ENCODE data around the gene PDE4D.

PDE4D gene

GRCh38 chr5:59126016-59126707 is 767.4 kb downstream of the PDE4D start:
- no peak for DNase-seq

- no peak for DNase-seq
Measured at GRCh38 chr5:59125011-59125961, 768.2 kb downstream of the PDE4D start.

DNA sequence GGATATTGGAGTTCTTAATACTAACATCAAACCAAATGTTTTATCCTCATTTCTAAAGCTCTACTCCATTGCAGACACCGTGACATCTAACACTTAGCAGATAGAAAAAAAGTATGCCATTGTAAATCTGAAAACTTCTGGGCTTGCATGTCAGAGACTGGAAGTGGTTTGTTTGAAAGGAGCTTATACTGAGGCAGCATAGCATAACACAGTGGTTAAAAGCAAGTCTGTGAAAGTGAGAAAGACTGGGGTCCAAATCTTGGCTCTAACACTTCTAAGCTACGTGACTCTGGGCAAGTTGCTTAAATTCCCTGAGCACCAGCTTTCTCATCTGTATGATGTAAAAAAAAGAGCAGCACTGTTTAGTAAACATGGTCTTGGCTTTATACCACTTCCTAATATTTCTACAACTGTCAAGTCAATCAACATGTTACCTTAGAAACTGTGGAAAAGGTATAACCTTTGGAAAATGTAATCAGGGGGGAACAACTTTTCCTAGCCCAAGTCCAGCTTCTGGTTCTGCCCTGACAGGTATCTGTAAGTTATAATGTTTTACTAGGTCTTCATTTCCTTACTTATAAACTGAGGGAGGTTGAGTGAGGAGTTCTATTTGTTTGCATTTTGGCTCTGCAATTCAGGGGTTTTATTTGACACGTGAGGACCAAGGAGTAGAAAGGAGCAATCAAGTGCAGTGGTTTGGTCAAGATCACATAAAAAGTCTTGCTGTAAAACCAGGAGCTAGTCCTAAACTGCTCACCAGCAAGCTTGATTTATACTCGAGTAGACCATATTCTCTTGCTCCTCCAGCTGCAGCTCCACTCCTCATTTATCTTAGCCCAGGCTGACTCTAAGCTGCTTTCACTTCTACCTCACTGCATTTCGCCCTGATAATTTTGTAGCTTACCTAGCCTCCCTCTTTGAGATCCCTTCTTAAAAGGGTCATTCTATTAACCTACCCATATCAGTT is 769.6 kb downstream of the PDE4D start:
- DNase-seq, result no peak

- no peak for DNase-seq
Measured at GRCh38 chr5:59119480-59119879, 774.0 kb downstream of the PDE4D start.

- no peak for DNase-seq
Measured at GRCh38 chr5:59117320-59117719, 776.2 kb downstream of the PDE4D start.

DNA sequence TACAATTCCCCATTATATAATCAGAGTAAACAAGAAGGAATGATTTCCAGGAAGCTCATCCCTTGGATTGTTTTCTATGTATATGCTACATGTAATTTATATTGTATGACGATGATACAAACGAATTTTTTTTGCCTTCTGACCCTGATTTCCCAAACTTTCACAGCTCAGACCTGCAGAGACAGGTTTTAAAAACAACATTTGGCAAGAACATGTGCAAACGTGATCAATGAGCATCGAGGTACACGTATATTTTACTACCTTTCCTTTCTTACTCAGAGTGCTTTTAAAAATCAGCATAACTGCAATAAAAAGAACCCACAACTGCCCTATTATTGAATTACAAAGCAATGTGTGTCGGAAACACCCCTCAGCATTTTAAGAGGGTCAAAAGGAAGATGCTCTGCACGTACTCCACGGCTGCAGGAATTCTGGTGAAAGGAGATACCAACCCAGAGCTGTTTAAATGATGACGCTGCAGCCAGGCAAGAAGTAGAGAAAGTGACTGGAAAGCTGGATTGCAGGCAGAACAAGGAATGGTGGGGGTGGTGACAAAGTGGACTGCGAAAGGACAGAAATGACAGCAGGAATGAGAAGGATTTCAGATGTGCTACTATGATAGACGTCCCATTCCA is 777.2 kb downstream of the PDE4D start:
- no peak for DNase-seq

- DNase-seq, result no peak
Measured at GRCh38 chr5:59115345-59115744, 778.2 kb downstream of the PDE4D start.

- DNase-seq, result no peak
Measured at GRCh38 chr5:59109383-59109782, 784.1 kb downstream of the PDE4D start.

DNA sequence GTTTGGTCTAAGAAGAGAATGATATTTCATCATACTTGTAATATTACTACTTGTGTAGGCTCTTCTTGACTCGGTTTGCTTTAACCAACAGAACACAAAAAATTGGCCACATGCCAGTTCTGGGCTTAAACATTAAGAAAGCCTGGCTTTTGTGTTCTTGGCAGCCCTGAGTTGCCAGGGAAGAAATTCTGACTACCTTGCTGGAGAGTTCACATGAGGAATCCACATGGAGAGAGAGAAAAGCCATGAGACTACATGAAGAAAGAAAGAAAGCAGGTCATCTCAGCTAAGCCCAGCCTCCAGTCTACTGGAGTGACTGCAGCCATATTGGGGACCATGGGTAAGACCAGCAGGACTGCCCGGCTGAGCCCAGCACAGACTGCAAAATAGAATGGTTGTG is 785.8 kb downstream of the PDE4D start:
- no peak for DNase-seq

DNA sequence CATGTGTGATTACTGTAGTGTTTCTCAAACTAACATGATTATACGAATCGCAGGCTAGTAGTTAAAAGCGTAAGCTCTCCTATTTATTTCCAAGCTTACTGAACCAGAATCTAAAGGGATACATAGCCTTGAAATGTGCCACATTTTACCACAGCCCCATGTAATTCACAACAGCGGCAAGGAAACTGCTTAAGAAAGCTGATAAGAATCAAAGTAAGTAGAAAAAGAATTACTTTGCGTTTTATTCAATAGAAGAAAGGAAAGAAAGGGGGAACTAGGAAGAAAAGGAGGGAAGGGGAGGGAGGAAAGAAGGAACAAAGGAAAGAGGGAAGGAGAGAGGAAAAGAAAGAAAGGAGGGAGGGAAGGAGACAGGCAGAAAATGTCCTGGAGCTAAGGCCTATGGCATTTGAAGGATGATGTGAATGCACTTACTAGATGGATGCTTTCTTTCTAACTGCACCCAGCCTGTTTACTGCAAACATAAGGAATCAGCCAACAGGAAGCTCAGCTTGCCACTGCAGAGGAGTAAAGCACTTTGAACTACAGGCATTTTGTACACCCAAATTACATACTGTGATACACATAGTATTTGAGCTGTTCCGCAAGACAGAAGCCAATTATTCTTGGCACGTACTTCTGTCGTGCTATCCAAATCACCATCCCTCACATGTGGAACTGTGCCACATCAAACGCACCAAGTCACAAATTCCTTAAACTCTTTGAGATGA is 789.0 kb downstream of the PDE4D start:
- DNase-seq, result no peak

DNA sequence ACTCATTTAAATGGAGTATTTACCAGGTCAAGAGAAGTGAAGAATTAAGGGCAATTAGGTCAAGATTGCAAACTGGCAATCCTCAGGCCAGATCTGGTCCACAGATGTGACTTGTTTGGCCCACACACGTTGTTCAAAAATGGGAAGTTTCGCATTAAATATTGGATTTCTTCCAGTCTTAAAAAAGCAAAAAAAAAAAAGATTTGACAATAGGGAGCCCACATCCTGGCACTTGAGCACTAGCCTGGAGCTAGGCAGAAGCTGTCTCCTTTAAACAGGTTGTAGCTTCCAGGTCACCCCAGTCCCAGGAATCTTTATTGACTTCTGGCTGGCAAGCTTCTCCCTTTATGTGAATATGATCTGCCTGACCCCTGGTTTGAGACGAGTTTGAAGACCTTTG is 790.2 kb downstream of the PDE4D start:
- DNase-seq, result no peak

- DNase-seq, result no peak
Measured at GRCh38 chr5:59102437-59102836, 791.1 kb downstream of the PDE4D start.

GRCh38 chr5:59100875-59101274 is 792.7 kb downstream of the PDE4D start:
- DNase-seq, result no peak

DNA sequence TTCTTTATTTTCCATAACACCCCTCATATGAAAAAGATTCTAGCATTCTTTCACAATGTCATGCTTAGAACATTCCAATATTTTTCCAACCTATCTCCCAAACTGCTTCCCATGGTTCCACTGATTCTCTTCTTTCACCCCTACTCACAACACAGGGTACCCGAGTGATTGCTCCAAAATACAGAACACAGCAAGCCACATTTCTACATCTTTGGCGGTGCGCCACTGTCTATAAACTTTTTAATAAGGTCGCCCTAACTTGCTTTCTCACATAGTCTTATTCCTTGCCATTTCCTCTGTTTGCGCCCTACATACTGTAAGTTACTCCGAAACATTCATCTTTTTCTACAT is 793.6 kb downstream of the PDE4D start:
- DNase-seq, result no peak

- no peak for DNase-seq
Measured at GRCh38 chr5:59099270-59099994, 794.1 kb downstream of the PDE4D start.

- no peak for DNase-seq
Measured at GRCh38 chr5:59098743-59099142, 794.8 kb downstream of the PDE4D start.

GRCh38 chr5:59097712-59098111 is 795.8 kb downstream of the PDE4D start:
- DNase-seq, result no peak

- no peak for DNase-seq
Measured at GRCh38 chr5:59097116-59097515, 796.4 kb downstream of the PDE4D start.

GRCh38 chr5:59095480-59095879 is 798.0 kb downstream of the PDE4D start:
- DNase-seq, result no peak

GRCh38 chr5:59094864-59095263 is 798.7 kb downstream of the PDE4D start:
- no peak for DNase-seq

GRCh38 chr5:59093329-59093728 is 800.2 kb downstream of the PDE4D start:
- no peak for DNase-seq
